Peyer's patch (tissue), 4 donors: Measurements from ENCODE around the gene LPAR6. TPM values are rescaled to one million over a fixed set of nuclear protein-coding genes. Genes with fewer than 3 reads are reported as not detected.

ENCODE experiments used
- DNase-seq, 3 donors: peaks; one replicate each; pipeline ENCODE4 v3.0.0-alpha.2; 2017 to 2019
- H3K27ac ChIP-seq, 4 donors: fragments of 200-600 bp; sonication (generic); one replicate each; pipeline ENCODE4 v1.5.1; 2016 to 2019
- H3K27me3 ChIP-seq, 2 donors: fragments of 200-600 bp; sonication (generic); one replicate each; pipeline ENCODE4 v1.5.1; 2019
- H3K36me3 ChIP-seq, 3 donors: fragments of 200-600 bp; sonication (generic); one replicate each; pipeline ENCODE4 v1.5.1; 2016 to 2019
- H3K4me1 ChIP-seq, 4 donors: fragments of 200-600 bp; sonication (generic); one replicate each; pipeline ENCODE4 v1.5.1; 2016 to 2019
- H3K4me3 ChIP-seq, 4 donors: fragments of 200-600 bp; sonication (generic); 1 replicate in 3 of 4; 2 replicates in 1 of 4; pipeline ENCODE4 v1.5.1; 2016 to 2019; ENCODE audit warnings: mild to moderate bottlenecking in 1 of 4
- H3K9me3 ChIP-seq, 4 donors: fragments of 200-600 bp; sonication (generic); one replicate each; pipeline ENCODE4 v1.5.1; 2016 to 2019; ENCODE audit warnings: mild to moderate bottlenecking in 1 of 4
- CTCF ChIP-seq, 6 experiments: fragments of 450-650 bp in 4 of 6; fragments of 200-600 bp in 2 of 6; sonication (generic) in 1 of 6; IDR thresholded peaks; one replicate each; pipeline ENCODE4 v1.5.1; 2017 to 2019; ENCODE audit warnings: antibody characterized with exemption in 6 of 6, mild to moderate bottlenecking in 3 of 6, moderate library complexity in 1 of 6
- POLR2A ChIP-seq, 2 donors: fragments of 450-650 bp; IDR thresholded peaks; one replicate each; pipeline ENCODE4 v1.5.1; 2017; ENCODE audit warnings: antibody characterized with exemption in 2 of 2, mild to moderate bottlenecking in 2 of 2, moderate library complexity in 2 of 2
- total RNA-seq, 4 donors: library from RNA; depleted of rRNA; stranded (reverse); fragments of >200 nt; gene quantifications; one replicate each; pipeline ENCODE4 v1.1.0, GENCODE V29; 2016

The LPAR6 gene
- total RNA-seq, 4 donors from 2014 or later, result 2.8 to 19.0 (median 5.4) TPM

- TF ChIP-seq CTCF (IDR thresholded peaks at IDR 0.05) (no peak), POLR2A (IDR thresholded peaks at IDR 0.05) (no peak)
- Histone ChIP-seq H3K27me3 (no peaks in the 10 kb centered on the region), H3K27ac (peak overlapping the region; percentile 45 to 57 (median 52)), H3K4me1 (peaks cover 0 to 15% (median 0%) of the 10 kb centered on the region in 4 donors), H3K36me3 (no peaks in the 10 kb centered on the region), H3K4me3 (no peak overlapping the region), H3K9me3 (no peaks in the 10 kb centered on the region)
- DNase-seq, result no peak
Observed at GRCh38 chr13:48403913-48404312, 9.0 kb downstream of the LPAR6 start.

GRCh38 chr13:48403151-48403631 is 9.7 kb downstream of the LPAR6 start:
- no peak for DNase-seq
- TF ChIP-seq POLR2A (IDR thresholded peaks at IDR 0.05) (peak in 1 of 2 donors; percentile 42), CTCF (IDR thresholded peaks at IDR 0.05) (no peak)
- Histone ChIP-seq H3K36me3 (no peaks in the 10 kb centered on the region), H3K27ac (peak overlapping the region; percentile 45 to 57 (median 52)), H3K27me3 (no peaks in the 10 kb centered on the region), H3K4me3 (no peak overlapping the region), H3K9me3 (no peaks in the 10 kb centered on the region), H3K4me1 (peaks cover 0 to 15% (median 2%) of the 10 kb centered on the region in 4 donors)

DNA sequence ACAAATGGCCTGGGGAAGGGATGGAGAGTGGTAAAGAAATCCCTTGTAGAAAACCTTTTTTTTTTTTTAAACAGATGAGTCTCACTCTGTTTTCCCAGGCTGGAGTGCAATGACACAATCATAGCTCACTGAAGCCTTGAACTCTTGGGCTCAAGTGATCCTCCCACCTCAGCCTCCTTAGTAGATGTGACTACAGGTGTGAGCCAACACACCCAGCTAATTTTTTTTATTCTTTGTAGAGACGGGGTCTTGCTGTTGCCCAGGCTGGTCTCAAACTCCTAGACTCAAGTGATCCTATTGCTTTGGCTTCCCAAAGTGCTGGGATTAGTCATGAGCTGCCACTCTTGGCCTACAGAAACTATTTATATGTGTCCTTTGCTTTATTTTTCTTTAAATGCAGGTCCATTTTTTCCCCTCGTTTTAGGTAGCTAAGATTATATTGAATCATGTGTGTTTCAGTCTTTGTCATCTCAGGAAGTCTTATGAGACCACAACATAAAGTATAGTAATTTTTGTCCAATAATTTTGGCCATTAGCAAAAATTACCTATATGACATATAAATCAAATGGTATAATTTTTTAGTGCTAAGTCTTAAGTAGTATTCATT is 10.5 kb downstream of the LPAR6 start:
- Histone ChIP-seq H3K4me3 (no peak overlapping the region), H3K27me3 (no peaks in the 10 kb centered on the region), H3K4me1 (peaks cover 0 to 15% (median 2%) of the 10 kb centered on the region in 4 donors), H3K27ac (peak overlapping the region in 2 of 4 donors; percentile 24 to 49), H3K9me3 (no peaks in the 10 kb centered on the region), H3K36me3 (no peaks in the 10 kb centered on the region)
- TF ChIP-seq POLR2A (IDR thresholded peaks at IDR 0.05), result no peak
- TF ChIP-seq CTCF (IDR thresholded peaks at IDR 0.05), result no peak
- no peak for DNase-seq

DNA sequence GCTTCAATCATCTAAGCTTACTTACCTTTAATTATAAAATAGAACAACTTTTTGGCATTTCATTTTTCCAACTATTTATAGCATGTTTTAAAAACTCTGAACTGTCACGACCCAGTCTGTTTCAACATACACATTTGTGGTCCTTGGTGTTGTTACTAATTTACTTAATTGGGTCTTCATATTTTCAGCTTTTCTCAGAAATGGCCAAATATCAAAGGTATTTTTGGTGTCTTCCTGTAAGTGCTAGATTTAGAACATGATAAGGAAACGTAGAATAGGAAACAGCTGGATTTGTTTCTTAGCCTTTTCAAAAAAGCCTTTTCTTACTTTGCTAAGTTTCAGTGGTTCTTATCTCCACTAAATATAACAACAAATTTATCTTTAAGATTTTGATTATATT is 11.4 kb downstream of the LPAR6 start:
- H3K27ac ChIP-seq, result peak overlapping the region in 2 of 4 donors; percentile 1 to 22
- H3K4me3 ChIP-seq, result no peak overlapping the region
- no peaks in the 10 kb centered on the region for H3K27me3 ChIP-seq
- no peak for DNase-seq
- no peak for TF ChIP-seq CTCF (IDR thresholded peaks at IDR 0.05)
- no peak for TF ChIP-seq POLR2A (IDR thresholded peaks at IDR 0.05)
- peaks cover 0 to 10% (median 2%) of the 10 kb centered on the region in 4 donors for H3K4me1 ChIP-seq
- no peaks in the 10 kb centered on the region for H3K36me3 ChIP-seq
- no peaks in the 10 kb centered on the region for H3K9me3 ChIP-seq

- peak overlapping the region in 3 of 4 donors; percentile 5 to 22 (median 19) for H3K27ac ChIP-seq
- no peaks in the 10 kb centered on the region for H3K9me3 ChIP-seq
- no peaks in the 10 kb centered on the region for H3K27me3 ChIP-seq
- H3K4me1 ChIP-seq, result peaks cover 0 to 9% (median 2%) of the 10 kb centered on the region in 4 donors
- DNase-seq, result no peak
- peak in 1 of 6 experiments; percentile 24 for TF ChIP-seq CTCF (IDR thresholded peaks at IDR 0.05)
- no peak for TF ChIP-seq POLR2A (IDR thresholded peaks at IDR 0.05)
- H3K36me3 ChIP-seq, result no peaks in the 10 kb centered on the region
- no peak overlapping the region for H3K4me3 ChIP-seq
Observed at GRCh38 chr13:48400850-48401291, 12.0 kb downstream of the LPAR6 start.
